Measurements from ENCODE around the gene WNT11. TPM values are rescaled to one million over a fixed set of nuclear protein-coding genes. Genes with fewer than 3 reads are reported as not detected.

Gene WNT11
- total RNA-seq, 4 donors from 2014 or later = 27.7 to 56.2 (median 34.0) TPM

DNA sequence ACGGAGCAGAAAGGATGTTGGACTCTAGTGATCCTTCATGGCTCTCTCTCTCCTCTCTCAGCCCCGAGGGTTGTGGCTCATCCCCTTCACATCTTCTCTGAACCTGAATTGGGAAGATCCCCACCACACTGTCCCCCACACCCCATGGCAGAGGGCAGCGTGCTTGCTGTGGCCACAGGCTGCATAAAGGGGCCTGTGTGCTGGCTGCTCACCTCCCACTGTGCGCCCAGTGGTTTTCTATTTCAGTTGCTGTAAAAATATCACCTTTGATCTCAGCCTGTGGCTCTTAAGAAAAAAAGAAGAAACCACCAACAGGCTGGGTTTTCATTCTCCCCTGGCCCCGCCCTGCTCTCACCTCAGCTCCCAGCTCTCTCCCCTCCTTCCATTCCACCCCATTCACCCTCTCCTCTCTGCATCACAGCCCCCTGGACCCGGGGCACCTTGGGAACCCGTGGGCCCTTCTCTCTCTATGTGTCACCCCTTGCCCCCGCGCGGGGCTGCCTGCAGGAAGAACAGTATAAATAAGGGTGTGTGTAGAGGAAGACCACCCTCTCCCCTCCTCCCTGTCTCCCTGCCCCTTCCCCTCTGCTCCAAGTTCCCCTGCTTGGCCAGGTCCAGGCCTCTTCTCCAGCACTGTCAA, 25.8 kb upstream of the WNT11 start:
- TF ChIP-seq CTCF (IDR thresholded peaks at IDR 0.05; ENCODE audit: low read depth) = no peak

GRCh38 chr11:76231121-76231738, 24.9 kb upstream of the WNT11 start:
- TF ChIP-seq CTCF (IDR thresholded peaks at IDR 0.05; ENCODE audit: low read depth) = no peak

DNA sequence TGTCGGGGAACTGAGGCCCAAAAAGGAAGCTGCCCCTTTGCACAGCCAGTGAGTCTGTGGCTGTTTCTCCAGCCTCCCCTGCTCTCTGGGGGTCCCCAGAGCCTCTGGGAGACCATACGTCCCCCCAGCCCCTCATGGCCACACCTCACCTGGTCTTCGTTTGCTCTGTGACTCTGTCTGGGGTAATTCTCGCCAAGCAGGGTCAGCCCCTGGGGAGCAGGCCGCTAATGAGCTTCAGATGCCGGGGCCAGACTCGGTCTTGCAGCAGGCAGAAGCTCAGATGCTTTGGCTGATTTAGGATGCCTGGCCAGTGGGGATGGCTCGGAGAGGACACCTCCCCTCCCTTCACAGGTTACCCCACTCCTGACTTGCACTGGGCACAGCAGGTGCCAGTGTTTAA, 24.1 kb upstream of the WNT11 start:
- TF ChIP-seq CTCF (IDR thresholded peaks at IDR 0.05; ENCODE audit: low read depth) = no peak

- no peak for TF ChIP-seq CTCF (IDR thresholded peaks at IDR 0.05; ENCODE audit: low read depth)
These were observed 23.5 kb upstream of the WNT11 start for GRCh38 chr11:76229690-76230240.

GRCh38 chr11:76228875-76229149, 22.5 kb upstream of the WNT11 start:
- TF ChIP-seq CTCF (IDR thresholded peaks at IDR 0.05; ENCODE audit: low read depth) = no peak

DNA sequence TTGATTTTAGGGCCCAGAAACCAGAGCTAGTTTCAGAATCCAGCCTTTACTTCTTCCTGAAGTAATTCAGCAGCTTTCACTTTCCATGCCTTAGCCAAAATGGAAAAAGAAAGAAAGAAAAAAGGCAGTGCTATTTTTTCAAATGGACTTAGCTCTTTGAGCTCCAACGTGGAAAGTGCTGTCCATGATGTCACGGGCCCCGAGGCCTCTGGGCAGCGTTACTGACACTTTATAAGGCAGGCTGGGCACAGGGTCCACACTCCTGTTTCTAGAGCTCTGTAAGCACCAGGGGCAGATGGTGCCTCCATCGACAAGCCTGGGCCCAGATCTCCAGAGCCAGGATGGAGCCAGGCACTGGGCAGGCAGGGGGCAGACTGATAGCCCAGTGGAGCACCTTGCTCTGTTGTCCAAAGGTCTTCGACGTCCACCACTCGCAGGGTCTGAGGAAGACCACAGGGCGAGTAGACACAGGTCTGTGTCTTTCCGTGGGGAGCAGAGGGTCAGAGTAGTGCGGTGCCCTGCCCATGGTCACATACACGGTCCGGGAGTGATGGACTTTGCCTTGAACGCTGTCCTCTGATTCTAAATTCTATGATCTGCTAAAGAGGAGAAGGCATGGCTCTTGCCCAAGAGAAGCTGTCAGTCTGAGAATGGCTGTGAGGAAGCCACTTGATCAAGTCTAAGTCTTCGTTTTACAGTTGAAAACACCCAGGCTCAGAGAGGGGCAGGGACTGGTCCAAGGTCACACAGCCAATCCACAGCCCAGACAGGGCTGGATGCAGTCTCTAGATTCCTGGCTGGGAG, 22.0 kb upstream of the WNT11 start:
- TF ChIP-seq CTCF (IDR thresholded peaks at IDR 0.05; ENCODE audit: low read depth) = no peak

DNA sequence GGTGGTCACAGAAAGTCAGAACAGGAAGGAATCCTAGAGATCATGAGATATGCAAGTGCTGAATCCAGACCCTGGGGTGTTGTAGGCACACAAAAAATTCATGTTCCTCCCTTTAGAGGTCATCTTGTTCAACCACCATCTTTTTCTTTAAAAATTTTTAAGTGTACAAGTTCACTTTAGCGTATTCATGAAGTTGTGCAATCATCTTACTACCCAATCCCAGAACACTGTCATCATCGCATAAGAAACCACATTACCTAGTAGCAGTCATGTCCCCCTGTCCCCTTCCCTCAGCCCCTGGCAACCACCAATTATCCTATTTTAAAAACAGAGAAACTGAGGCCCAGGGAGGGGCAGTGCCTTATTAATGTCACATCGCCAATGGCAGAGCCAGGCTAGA, 20.3 kb upstream of the WNT11 start:
- no peak for TF ChIP-seq CTCF (IDR thresholded peaks at IDR 0.05; ENCODE audit: low read depth)

All from subcutaneous adipose tissue (tissue), 4 donors.